ENCODE data around the gene USP34.
"Not testable (repeated sequence)": the region's sequence is repeated elsewhere in the genome, so short reads cannot be mapped to it uniquely, and the experiment has no call there.

USP34 gene

DNA sequence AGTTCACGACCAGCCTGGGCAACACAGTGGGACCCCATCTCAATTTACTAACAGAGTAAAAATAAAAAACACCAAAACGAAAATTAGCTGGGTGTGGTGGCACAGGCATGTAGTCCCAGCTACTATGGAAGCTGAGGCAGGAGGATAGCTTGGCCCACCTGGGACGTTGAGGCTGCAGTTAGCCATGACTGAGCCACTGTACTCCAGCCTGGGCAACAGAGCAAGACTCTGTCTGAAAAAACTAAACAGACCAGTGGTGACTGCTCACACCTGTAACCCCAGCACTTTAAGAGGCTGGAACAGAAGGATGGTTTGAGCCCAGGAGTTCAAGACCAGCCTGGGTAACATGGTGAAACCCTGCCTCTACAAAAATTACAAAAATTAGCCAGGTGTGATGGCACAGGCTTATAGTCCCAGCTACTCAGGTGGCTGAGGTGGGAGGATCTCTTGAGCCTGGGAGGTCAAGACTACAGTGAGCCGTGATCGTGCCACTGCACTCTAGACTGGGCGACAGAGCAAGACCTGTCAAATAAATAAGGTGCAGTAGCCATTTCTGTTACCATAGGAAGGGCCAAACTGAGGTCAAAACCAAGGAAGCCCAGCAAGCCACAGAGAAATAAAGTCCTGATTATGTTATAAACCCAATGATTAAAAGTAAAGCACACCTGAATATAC lies 14.0 kb downstream of the USP34 start:
- no peak for DNase-seq

DNA sequence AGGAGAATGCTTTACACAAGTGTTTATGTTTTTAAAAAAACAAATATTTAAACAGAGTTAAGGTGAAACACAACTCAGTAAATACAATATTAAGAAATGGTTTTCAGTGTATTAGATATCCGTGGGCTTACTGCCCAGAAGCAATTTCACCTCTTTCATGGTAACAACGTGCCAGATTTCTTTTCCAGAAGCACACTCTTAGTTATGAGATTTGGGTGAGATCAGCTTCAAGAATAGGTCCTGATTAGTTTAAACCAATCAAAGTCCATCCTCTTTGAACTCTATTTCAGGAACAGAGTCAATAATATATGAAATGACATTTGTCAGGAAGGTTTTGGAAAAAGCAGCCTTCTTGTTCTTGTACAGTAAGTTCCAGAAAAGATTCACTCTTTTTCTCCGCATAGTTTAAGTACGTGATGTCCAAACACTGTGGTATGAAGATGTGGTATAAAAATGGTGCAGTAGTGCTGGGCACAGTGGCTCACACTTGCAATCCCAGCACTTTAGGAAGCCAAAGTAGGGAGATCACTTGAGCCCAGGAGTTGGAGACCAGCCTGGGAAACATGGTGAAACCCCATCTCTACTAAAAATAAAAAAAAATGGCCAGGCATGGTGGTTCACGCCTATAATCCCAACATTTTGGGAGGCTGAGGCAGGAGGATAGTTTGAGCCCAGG lies 14.7 kb downstream of the USP34 start:
- no peak for DNase-seq

DNA sequence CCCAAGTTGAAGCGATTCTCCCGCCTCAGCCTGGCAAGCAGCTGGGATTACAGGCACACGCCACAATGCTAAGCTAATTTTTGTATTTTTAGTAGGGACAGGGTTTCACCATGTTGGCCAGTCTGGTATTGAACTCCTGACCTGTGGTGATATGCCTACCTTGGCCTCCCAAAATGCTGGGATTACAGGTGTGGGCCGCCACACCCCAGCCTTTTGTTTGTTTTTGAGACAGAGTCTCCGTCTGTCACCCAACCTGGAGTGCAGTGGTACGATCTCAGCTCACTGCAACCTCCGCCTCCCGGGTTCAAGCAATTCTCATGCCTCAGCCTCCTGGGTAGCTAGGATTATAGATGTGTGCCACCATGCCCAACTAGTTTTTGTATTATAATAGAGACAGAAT lies 15.9 kb downstream of the USP34 start:
- not testable (repeated sequence) for DNase-seq

DNA sequence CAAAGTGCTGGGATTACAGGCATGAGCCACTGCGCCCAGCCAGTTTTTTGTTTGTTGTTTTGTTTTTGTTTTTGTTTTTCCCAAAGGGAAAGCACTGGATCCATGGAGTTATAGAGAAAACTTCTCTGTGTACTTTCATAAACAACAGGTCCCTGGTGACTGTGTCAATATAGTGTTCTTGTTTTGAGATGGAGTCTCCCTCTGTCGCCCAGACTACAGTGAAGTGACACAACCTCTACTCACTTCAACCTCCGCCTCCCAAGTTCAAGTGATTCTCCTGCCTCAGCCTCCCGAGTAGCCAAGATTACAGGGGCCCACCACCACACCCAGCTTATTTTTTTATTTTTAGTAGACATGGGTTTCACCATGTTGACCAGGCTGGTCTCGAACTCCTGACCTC lies 16.5 kb downstream of the USP34 start:
- DNase-seq, result no peak

DNA sequence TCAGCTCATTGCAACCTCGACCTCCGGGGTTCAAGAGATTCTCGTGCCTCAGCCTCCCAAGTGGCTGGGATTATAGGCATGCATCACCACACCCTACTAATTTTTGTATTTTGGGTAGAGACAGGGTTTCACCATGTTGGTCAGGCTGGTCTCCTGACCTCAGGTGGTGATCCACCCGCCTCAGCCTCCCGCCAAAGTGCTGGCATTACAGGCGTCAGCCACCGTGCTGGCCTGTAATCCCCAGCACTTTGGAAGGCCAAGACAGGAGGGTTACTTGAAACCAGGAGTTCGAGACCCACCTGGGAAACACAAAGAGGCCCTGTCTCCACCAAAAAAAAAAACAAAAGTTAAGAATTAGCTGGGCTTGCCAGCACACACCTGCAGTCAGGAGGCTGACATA lies 18.5 kb downstream of the USP34 start:
- DNase-seq, result no peak

DNA sequence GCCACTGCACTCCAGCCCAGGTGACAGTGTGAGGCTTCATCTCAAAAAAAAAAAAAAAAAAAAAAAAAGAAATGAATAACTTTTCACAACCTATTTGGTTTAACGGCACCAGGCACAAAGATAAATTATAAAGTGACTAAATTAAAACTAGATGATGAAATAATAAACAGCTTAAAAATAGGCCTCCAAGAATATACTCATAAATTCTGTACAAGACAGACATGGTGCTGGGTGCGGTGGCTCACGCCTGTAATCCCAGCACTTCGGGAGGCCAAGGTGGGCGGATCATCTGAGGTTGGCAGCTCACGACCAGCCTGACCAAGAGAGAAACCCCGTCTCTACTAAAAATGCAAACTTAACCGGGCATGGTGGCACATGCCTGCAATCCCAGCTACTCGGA lies 19.7 kb downstream of the USP34 start:
- DNase-seq, result no peak

DNA sequence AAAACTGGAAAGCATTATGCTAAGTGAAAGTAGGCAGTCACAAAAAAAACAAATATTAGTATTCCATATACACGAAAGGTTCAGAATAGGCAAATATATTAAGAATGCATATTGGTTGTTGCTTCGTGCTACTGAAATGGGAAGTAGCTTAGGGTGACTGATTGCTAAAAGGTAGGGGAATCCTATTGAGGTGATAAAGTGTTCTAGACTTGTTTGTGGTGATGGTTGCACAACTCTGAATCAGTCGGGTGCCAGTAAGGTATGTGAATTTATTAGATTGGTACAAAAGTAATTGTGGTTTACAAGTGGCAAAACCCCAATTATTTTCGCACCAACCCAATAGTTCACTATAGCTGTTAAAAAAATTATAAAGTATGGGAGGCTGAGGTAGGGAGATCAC lies 20.7 kb downstream of the USP34 start:
- no peak for DNase-seq

DNA sequence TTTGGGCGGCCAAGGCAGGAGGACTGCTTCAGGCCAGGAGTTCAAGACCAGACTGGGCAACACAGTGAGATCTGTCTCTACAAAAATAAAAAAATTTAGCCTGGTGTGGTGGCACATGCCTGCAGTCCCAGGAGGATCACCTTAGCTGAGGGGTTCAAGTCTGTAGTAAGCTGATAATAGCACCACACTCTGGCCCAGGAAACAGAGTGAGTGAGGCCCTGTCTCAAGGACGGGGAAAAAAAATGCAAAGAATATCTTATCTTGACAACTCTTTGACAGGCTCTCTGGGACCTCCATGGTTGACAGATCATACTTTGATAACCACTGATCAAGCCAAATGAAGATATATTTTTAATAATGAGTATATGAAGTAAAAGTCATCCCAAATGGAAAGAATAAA lies 22.7 kb downstream of the USP34 start:
- no peak for DNase-seq

DNA sequence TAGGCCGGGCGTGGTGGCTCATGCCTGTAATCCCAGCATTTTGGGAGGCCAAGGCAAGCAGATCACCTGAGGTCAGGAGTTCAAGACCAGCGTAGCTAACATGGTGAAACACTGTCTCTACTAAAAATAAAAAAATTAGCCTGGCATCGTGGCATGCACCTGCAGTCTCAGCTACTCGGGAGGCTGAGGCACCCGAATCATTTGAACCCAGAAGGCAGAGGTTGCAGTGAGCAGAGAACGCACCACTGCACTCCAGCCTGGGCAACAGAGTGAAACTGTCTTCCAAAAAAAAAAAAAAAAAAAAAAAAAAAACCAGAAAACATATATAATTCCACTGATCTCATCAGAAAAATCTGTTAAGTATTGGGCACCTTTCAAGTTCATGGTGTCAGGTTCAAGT lies 23.9 kb downstream of the USP34 start:
- not testable (repeated sequence) for DNase-seq

DNA sequence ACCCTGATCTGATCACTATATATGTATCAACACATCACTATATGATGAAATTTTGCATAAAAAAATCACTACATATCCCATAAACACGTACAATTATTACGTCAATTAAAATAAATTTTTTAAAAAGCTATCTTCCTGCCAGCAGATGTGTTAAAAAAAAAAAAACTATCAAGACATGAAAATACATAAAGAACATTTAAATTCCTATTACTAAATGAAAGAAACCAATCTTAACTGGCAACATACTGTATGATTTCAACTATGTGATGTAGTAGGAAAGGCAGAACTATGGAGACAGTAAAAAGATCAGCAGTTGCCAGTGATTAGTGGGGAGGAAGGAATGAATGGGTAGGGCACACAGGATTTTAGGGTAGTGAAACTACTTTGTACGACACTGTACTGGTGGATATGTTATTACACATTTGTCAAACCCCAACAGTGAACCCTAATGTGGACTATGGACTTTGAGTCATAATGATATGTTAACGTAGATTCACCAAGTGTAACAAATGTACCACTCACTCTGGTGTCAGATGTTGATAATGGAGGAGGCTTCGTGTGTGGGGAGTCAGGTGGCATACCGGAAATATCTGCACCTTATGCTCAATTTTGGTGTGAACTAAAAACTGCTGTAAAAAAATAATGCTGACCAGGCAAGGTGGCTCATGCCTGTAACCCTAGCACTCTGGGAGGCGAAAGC lies 27.4 kb downstream of the USP34 start:
- DNase-seq, result no peak

DNA sequence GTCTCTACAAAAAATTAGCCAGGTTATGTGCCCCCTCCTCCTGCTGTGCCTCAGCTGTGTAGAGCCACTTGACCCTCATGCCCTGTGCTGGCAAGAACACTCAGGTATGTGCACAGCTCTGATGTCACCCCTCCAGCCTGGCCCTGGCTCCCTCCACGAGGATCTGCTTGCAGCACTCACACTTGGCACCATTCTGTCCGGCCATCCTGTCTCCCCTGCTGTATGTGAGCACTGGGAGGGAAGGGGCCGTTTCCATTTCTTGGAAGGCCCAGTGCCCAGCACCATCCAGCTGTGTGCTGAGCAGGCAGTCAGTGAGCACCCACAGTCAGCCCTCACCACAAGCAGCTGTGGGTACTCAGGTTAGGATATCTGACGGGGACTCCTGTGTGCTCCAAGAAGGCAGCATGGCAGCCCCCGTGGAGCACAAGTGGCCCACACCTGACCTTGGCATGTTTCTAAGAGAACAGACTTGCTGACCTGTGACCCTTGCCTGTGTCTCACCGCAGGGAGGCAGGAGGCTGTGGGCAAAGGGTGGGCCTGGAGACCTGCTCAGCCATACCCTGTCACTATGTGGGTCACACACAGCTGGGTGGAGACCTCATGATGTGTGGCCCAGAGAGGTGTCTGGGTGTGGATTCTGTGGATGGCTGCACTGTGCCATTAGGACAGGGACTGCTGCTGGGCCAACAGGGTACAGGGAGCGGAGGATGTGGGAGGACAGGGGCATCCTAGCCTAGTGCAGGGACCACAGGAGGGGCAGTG lies 31.5 kb downstream of the USP34 start:
- no peak for DNase-seq

DNA sequence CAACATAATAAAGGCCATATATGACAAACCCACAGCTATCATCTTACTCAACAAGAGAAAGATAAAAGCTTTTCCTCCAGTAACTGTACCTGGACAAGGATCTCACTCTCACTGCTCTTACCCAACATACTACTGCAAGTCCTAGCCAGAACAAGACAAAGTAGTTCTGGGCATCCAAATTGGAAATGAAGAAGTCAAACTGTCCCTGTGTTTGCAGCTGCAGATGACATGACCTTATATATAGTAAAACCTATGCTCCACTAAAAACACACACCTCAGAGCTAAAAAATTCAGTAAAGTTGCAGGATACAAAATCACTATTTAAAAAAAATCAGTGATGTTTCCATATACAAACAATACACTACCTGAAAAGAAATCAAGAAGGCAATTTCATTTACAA lies 32.2 kb downstream of the USP34 start:
- no peak for DNase-seq

DNA sequence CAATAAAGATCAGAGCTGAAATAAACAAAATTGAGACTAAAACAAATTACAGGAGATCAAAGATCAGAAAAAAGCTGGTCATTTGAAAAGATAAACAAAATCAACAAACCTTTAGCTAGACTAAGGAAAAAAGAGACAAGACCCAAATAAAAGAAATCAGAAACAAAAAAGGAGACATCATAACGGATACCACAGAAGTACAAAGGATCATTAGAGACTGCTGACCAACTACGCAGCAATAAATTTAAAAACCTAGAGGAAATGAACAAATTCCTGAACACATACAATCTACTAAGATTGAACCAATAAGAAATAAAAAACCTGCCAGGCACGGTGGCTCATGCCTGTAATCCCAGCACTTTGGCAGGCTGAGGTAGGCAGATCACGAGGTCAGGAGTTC lies 33.7 kb downstream of the USP34 start:
- no peak for DNase-seq

DNA sequence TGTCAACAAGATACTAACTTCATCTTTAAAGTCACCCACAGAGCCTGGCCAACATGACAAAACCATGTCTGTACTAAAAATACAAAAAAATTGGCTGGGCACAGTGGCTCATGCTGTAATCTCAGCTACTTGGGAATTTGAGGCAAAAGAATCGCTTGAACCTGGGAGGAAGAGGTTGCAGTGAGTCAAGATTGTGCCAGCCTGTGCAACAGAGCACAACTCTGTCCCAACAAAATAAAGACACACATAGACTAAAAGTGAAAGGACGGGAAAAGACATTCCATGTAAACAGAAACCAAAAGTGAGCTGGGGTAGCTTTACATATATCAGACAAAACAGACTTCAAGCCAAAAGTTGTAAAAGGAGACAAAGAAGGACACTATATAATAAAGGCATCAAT lies 34.8 kb downstream of the USP34 start:
- no peak for DNase-seq

DNA sequence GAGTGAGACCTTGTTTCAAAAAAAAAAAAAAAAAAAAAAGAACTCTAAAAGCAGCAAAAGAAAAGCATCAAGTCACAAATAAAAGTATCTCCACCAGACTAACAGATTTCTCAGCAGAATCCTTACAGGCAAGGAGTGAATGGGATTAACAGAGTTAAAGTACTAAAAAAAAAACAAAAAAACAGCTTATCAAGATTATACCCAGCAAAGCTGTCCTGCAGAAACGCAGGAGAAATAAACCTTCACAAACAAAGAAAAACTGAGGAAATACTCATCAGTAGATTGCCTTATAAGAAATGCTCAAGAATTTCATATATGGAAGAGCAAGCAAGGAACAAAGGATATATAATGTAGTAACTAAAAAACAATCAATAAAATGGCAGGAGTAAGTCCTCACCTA lies 35.6 kb downstream of the USP34 start:
- no peak for DNase-seq

DNA sequence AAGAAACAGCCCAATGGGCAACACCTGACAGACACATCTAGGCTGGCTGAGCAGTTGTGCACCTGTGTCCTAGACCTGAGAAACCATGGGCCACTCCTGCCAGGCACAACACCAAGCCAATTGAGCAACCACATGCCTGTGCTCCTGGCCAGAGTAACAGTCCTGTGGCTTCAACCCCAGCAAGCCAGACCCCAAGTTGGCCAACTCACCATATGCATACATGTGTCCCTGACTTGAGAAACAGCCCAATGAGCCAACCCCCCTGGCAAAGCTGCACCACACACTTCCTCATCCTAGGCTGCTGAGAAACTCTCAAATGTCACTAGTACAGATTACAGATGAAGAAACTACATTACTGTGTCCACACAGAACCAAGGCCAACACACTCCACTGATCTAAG lies 36.6 kb downstream of the USP34 start:
- no peak for DNase-seq

DNA sequence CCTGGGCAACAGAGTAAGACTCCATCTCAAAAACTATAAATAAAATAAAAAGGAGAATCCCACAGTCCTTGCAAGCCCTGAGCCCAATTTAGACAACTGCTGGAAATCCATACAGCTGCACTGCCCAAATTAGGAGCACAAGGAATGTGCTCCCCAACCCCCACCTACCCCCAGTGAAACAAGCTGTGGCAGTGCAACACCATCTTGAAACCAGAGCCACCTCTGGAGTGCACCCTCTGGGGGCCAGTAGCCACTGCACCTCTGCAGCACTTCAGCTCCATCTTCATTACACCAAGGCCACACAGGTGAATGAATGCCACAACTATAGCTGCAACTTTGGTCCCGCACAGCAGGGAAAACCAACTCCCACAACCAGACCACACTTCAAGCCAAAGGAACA lies 37.3 kb downstream of the USP34 start:
- no peak for DNase-seq

DNA sequence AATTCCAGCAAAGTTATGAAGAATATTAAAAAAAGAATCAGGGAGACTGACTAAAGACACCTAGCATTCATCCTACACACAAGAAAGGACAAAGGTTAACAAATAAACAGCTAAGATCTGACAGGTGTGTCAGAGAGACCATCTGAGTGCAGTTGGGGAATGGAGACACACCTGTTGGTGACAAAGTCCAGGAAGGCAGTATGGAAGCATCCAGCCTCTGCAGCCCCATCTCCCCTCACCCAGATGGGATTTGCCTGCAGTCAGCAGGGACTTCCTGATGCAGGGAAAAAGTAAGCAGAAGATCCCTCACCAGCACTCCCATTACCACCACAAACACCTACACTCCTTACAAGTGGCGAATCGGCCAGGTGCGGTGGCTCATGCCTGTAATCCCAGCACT lies 37.9 kb downstream of the USP34 start:
- DNase-seq, result no peak

DNA sequence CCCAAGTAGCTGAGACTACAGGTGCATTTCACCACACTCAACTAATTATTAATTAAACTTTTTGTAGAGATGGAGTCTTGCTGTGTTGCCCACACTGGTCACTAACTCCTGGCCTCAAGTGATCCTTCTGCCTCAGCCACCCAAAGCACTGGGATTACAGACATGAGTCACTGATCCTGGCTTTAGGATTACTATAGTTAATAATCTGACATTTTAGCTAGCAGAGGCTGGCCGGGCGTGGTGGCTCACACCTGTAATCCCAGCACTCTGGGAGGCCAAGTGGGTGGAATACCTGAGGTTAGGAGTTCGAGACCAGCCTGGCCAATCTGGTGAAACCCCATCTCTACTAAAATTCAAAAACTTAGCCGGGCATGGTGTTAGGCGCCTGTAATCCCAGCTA lies 39.5 kb downstream of the USP34 start:
- DNase-seq, result no peak

DNA sequence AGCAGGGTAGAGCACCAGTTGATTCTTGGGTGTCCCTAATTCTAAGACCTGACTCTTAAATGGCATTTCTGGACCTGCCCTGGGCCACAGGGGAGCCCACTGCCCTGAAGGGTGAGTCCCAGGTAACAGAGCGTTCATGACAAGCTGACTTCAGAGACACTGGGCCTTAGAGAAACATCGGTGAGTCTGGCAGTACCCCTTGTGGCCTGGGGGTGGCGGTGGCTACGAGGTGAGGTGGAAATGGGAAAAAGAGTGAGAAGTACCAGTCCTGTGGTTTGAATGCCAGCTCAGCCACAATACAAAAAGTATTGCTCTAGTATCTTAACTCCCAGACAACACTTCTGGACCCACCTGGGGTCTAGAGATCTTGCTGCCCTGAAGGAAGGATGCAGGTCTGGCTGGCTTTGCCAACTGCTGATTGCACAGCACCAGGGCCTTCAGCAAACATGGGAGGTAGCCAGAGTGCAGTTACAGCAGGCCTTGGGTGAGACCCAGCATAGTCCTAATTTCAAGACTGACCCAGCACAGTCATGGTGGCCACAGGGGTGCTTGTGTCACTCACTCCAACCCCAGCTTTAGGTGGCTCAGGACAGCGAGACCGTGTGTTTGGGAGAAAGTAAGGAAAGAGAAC lies 44.5 kb downstream of the USP34 start:
- DNase-seq, result no peak

DNA sequence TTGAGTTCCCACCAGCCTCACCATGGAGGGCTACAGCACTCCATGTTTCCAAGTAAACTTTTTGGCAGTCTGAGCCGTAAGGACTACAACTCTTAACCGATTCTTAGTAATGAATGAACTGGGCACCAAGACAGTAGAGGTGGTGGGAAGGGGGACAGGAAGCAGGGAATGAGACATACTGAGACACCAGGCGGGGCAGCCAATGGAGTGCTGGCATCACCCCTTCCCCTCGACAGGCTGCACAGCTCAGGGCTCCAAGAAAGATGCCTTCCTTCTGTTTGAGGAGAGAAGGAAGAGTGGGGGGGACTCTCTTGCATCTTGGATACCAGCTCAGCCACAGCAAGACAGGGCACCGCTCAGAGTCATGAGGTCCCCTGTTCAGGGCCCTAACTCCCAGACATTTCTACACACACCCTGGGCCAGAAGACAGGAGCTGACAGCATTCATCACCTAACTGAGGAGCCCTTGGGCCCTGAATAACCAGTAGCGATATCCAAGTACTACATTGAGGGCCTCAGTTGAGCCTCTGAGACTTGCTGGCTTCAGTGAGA lies 45.2 kb downstream of the USP34 start:
- no peak for DNase-seq

DNA sequence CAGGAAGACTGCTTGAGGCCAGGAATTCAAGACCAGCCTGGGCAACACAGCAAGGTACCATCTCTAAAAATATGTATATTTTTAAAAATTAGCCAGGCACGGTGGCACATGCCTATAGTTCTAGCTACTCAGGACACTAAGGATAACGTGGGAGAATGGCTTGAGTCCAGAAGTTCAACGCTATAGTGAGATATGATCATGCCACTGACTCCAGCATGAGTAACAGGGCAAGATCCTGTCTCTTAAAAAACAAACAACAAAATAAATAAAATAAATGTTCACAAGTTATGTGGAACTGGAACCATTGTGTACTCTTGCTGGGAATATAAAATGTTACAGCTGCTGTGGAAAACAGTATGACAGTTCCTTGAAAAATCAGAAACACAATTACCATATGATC lies 47.2 kb downstream of the USP34 start:
- DNase-seq, result no peak

DNA sequence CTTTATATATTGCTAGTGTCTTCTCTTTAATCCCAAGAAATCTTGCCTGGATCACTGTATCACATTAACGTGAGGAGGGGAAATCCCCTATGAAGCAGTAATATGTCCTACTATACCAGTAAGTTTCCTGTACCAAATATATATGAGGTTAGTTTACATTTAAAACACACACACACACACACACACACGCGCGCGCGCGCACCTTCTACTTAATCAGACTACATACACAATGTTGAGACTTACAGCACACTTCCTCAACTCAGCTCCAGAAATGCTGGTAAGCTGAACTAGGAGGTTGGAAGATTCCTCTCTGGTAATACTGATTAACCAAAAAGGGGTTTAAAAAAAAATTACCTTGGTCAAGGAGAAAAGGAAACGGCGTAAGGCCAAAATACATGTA lies 49.3 kb downstream of the USP34 start:
- no peak for DNase-seq

Measured in SHP77 treated with DMSO at 0.1 percent for 48 hours (cell line).